SIG-M5 treated with dmso at 0.1 percent for 504 hours (cell line): ENCODE data around the gene ADK.
"Not testable (repeated sequence)": the region's sequence is repeated elsewhere in the genome, so short reads cannot be mapped to it uniquely, and the experiment has no call there.

Source experiments
- DNase-seq: peaks from one replicate; lab custom pipeline; 2025; ENCODE audit not compliant: unreplicated experiment; lab: John Stamatoyannopoulos, UW

The ADK gene

DNA sequence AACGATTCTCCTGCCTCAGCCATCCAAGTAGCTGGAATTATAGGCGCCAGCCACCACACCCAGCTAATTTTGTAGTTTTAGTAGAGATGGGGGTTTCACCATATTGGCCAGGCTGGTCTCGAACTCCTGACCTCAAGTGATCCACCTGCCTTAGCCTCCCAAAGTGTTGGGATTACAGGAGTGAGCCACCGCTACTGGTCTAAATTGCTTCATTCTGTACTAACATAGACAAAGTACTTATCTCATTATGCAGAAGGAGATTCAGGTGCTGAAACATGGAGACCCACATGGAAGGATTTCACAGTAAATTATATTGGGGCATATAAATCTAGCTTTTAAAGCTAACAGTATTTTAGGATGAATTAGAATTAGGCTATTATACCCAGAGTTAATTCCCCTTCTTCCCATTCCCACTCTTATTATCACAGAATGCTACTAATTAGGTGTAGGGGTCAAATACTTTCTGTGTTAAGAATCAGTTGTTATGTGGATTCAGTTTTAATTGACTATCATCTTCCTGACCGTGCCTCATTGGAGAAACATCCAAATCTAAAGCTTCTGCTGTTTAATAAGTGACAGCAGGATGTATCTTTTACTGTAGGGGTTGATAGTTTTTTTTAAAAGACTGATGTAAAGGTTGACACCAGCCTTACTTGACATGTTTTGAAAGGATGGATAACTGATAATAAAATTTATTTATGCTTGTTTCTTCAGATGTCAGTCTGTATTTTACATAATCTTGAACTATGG lies 27.2 kb downstream of the ADK start:
- DNase-seq = no peak

DNA sequence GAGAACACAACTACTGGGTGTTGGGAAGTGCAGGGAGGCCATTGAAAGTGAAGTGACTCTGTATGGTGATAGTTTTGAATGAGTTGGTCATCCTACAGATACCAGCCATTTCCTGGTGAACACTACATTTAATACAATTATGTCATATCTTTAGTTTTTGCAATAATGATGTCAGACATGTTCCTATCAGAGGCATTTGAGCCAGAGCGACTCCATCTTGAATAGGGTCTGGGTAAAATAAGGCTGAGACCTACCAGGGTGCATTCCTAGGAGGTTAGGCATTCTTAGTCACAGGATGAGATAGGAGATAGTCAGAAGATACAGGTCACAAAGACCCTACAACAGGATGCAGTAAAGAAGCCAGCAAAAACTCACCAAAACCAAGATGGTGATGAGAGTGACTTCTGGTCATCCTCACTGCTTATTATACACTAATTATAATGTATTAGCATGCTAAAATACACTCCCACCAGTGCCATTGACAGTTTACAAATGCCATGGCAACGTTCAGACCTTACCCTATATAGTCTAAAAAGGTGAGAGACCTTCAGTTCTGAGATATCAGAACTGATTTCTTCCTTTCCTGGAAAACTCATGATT lies 28.2 kb downstream of the ADK start:
- DNase-seq = no peak

DNA sequence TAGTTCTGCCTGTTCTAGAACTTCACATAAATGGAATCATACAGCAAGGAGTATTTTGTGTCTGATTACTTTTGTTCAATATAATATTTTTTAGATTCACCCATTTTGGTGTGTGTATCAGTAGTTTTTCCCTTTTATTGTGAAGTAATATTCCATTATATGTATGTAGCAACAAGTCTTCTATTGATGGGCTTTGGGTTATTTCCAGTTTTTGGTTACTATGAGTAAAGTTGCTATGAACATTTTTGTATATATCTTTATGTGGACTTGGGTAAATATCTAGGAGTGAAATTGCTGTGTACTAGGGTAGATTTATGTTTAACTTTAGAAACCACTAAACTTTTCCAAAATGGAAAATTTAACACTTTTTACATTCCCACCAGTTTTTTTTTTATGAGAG lies 35.7 kb downstream of the ADK start:
- no peak for DNase-seq

DNA sequence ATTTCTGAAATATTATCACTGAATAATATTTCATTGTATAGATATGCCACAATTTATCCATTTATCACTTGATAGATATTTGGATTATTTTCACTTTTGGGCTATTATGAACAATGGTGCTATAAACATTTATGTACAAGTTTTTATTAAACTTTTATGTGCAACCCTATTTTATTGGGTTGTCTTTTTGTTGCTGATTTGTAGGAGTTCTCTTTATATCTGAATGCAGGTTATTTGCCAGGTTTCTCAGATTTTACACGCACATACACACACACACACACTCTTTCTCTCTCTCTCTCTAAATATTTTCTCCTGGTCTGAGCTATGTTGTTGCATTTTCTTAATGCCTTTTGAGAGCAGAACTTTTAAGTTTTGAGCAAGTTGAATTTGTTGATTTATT lies 36.2 kb downstream of the ADK start:
- no peak for DNase-seq

DNA sequence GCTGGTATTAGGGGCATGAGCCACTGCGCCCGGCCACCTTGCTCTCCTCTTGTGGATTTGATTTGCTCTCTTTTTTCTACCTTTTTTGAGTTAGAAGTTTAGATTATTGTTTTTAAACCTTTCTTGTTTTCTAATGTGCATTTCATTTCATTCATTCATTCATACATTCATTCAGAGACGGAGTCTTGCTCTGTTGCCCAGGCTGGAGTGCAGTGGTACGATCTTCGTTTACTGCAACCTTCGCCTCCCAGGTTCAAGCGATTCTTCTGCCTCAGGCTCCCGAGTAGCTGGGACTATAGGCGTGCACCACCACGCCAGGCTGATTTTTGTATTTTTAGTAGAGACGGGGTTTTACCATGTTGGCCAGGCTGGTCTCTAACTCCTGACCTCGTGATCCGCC lies 37.6 kb downstream of the ADK start:
- not testable (repeated sequence) for DNase-seq

DNA sequence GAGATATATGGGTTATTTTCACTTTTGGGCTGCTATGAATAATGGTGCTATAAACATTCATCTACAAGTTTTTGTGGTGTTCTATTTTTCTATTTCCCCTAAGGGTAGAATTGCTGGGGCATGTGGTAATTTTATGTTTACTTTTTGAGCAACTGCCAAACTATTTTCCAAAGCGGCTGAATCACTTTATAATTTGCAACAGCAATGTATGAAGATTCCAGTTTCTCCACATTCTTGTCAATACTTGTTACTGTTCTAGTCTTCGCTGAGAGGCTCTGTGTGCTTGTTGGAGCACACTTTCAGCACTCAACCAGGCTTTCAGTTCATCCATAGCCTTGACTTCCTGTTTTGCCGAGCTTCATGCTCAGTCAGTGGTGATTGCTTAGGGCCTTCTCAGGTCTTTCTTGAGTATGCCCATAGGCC lies 39.0 kb downstream of the ADK start:
- DNase-seq = peak; percentile 88

DNA sequence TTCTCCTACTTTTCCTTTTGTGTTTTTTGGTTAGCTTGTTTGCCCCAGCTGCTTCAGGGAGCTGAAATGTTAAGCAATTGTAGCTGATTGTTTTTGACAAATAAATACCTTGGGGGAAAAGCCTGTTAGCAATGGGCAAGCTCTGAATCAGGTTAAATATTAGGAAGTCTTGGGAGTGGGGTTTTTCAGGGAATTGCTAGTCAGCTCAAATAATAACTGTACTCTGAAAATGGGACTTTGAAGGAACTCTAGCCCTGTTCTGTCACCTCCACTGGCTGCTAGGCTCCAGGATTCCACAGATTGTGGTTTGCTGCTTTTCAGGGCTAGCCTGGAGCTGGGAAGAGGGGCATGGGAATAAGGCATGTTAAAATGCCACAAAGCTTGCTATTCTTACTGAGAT lies 39.5 kb downstream of the ADK start:
- no peak for DNase-seq

DNA sequence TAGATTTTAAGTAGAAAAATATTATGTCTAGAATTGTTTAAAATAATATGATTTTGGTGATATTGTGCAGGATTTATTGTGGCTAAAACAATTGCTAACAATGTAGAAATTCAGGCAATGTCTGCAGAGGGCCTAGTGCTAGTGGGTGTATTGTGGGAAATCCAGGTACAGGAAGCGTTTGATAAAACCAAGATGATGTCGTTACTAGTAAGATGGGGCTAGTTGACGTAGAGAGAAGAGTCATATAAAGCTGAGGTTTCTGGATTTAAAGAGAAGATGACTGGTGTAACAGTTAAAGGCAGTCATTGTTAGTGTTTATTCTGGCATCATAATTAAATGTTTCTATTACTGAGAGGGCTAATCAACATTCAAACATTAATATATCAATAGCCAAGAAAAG lies 43.5 kb downstream of the ADK start:
- DNase-seq = no peak

DNA sequence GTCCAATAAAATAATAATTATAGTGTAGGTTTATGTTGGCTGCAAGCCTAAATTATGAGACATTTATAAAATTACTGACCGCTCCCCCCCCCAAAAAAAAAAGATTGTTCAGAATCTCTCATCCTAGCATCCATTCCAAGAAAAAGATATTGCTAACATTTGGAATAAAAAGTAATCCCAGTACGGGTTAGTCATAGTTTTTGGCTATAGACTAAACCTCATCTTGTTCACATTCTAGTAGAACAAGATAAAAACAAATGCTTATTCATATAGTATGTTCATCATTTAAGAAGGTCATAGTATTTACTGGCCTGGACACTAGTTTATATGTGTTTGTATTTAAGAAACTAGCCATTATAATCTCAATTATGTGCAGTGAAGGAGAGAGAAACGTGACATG lies 44.0 kb downstream of the ADK start:
- DNase-seq = no peak

DNA sequence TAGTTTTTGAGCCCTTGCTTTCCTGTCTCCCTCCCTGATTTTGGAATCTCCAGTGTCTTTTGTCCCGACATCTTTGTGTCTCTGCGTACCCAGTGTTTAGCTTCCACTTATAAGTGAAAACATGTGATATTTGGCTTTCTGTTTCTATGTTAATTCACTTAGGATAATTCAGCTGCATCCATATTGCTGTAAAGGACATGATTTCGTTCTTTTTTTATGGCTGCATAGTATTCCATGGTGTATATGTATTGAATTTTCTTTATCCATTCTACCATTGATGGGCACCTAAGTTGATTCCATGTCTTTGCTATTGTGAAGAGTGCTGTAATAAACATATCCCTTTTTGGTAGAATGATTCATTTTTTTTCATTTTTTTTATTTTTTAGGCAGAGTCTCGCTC lies 48.3 kb downstream of the ADK start:
- DNase-seq = no peak

DNA sequence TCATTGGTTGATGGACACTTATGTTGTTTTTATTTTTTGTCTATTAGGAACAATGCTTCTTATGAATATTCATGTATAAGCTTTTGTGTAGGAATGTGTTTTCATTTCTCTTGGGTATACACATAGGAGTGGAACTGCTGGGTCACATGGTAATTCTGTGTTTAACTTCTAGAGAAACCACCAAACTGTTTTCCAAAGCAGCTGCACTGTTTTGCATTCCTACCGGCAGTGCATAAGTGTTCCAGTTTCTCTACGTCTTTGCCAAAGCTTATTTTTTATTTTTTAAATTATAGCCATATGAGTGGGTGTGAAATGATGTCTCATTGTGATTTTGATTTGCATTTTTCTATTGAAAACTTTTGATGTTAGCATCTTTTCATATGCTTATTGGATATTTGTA lies 51.3 kb downstream of the ADK start:
- no peak for DNase-seq

DNA sequence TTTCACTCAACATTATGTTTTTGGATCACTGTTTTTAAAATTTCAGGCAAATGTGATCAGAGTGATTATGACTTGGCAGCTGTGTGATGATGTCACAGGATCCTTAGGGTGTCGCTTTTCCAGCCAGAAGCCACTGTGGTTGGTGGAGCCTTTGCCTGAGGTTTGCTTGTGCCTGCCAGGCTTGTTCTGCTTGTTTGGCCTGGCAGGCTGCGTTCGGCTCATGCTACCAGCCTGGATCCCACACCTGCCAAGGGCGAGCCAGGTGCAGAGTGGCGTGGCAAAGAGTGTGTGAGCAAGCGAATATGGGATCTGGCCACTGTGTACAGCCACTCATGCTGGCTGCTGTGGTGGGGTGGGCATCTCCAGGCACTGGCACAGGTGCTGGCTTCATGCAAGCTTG lies 55.7 kb downstream of the ADK start:
- peak; percentile 15 for DNase-seq

DNA sequence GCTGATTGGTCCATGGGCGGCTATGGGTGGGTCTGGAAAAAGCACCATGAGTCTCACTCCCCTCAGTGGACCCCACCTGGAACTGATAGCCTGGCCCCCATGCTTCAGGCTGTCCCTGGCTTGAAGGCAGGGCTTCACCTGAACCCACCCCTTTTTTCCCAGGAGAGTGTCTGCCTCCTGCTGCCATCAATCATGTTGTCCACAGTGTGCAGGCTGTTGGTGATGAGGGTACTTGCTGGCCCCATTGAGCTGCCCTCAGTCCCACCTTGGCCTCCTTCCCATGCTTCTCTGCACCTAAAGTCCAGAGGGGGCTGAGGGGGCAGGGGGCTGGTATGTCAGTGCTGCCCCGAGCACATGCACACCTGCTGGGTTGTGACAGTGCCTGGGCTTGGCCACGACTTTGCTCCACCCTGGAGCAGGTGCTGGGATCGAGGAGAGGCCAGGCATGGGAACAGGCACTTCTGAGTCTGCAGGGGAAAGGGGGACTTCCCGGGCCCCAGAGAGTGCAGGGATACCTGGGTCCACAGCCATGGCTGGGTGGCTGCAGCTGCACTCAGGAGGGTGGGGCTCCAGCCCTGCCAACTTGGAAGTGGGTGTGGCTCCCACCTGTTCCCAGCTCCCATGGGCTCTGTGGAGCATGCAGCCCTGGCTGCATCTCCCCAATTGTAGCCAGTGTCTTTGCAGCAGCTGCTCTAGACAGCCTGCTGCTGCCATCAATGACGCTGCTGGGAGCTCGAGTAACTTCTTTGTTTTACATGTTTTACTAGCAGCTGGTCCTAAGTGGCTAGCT lies 56.9 kb downstream of the ADK start:
- DNase-seq = no peak

DNA sequence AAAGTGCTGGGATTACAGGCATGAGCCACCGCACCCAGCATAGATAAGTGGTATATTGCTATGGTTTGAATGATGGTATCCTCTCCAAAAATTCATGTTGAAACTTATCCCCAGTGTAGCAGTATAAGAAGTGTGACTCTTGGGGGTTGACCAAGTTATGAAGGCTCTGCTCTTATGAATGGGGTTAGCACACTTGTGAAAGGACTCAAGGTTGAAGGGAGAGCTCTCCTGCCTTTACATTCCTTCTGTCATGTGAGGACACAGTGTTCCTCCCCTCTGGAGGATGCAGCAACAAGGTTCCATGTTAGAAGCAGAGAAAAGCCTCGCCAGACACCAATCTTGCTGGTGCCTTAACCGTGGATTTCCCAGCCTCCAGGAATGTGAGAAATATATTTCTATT lies 58.0 kb downstream of the ADK start:
- DNase-seq = no peak

DNA sequence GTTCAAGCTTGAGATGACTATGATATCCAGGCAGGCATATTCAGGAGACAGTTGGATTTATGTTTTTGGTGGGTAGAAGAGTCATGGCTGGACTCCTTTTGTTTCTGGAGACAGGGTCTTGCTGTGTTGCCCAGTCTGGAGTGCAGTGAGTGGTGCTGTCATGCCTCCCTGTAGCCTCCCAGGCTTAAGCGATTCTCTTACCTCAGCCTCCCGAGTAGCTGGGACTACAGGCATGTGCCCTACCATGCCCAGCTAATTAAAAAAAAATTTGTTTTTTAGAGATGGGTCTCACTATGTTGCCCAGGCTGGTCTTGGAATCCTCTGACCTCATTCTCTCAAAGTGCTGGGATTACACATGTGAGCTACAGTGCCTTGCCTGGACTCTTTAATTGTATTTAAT lies 62.0 kb downstream of the ADK start:
- no peak for DNase-seq

DNA sequence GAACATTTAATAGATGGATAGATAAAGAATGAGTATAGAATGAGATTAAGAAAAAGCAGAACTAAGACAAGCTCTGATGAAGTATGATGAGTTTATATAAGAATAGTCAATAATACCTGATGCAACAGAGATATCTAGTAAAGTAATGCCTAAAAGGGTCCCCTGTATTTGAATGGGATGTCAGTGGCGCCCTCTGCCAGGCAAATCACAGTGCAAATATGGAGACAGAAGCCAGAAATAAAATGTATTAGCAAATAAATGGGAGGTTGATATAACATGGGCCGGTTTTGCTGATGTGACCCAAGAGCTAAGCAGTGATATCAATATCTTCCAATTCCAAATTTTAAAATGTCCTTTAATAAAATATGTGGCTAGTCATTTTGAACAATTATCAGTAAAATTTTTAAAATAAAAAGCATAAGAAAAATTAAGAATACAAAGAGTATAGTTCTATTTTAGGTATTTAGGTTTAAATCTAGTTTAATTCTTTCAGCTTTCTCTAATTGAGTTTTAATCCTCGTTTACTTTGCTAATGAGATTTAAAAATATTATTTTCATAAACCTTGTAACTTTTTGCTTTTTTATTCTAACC lies 62.6 kb downstream of the ADK start:
- DNase-seq = no peak

DNA sequence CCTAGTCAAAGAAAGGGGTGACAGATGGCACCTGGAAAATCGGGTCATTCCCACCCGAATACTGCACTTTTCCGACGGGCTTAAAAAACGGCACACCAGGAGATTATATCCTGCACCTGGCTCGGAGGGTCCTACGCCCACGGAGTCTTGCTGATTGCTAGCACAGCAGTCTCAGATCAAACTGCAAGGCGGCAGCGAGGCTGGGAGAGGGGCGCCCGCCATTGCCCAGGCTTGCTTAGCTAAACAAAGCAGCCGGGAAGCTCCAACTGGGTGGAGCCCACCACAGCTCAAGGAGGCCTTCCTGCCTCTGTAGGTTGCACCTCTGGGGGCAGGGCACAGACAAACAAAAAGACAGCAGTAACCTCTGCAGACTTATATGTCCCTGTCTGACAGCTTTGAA lies 66.1 kb downstream of the ADK start:
- DNase-seq = not testable (repeated sequence)

DNA sequence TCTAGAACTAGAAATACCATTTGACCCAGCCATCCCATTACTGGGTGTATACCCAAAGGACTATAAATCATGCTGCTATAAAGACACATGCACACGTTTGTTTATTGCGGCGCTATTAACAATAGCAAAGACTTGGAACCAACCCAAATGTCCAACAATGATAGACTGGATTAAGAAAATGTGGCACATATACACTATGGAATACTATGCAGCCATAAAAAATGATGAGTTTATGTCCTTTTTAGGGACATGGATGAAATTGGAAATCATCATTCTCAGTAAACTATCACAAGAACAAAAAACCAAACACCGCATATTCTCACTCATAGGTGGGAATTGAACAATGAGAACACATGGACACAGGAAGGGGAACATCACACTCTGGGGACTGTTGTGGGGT lies 71.4 kb downstream of the ADK start:
- not testable (repeated sequence) for DNase-seq

DNA sequence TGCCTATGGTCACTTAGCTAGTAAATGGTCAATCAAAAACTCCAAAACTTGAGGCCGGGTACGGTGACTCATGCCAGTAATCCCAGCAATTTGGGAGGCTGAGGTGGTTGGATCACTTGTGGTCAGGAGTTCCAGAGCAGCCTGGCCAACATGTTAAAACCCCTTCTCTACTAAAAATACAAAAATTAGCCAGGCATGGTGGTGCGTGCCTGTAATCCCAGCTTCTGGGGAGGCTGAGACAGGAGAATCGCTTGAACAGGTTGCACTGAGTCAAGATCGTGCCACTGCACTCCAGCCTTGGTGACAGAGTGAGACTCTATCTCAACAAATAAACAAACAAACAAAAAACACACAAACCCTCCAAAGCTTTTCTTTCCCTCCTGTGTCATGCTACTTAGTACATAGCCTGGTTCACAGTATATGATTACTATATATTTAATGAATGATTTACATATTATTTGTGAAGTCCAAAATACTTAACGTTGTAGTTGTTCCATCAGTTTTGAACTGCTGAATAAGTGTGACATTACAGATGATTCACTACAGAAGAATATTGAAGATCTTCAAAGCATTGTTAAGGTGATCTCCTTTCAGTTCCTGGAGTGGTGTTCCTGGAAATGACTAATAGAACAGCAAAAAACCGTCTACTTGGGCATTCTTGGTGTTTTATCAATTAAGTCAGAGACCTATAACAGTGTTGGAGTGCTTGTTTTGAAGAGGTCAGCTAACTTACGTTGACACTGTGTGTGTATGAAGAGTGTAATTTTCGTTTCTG lies 72.9 kb downstream of the ADK start:
- no peak for DNase-seq

DNA sequence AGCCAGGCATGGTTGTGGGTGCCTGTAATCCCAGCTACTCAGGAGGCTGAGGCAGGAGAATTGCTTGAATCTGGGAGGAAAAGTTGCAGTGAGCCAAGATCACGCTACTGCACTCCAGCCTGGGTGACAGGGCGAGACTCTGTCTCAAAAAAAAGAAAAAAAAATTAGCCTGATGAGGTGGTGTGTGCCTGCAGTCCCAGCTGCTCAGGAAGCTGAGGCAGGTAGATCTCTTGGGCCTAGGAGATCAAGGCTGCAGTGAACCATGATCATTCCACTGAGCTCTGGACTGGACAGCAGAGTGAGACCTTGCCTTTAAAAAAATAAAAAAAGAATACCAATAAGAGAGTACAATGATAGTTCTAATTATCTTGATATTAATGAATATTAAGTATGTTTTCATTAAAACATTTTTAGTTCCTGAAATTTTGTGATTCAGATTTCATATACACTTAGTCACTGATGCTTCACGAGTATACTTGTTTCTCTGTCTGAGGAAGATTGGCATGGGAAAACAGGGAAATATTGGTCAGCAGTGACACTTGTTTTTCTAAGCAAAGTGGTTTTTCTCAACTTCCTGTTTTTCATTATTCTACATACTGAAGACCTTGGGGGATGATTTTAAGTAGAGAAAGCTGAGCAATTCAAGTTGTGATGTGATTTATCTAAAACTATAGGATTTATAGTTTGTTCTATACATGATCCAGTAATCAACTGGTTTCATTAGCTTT lies 76.8 kb downstream of the ADK start:
- peak; percentile 11 for DNase-seq
